NB4 (cell line): ENCODE data around the gene C16orf96.

ENCODE experiments used
- DNase-seq: peaks from one replicate; pipeline ENCODE4 v3.0.0; 2010; ENCODE audit warnings: low read depth
- H3K4me3 ChIP-seq: one replicate; pipeline ENCODE4 v1.5.1; 2011; ENCODE audit warnings: mild to moderate bottlenecking, low read depth, low read length, moderate library complexity
- MYC ChIP-seq: IDR thresholded peaks from 2 replicates; pipeline ENCODE4 v1.6.1; 2011; ENCODE audit warnings: low read depth, low read length
- POLR2A ChIP-seq: IDR thresholded peaks from 2 replicates; pipeline ENCODE4 v1.6.1; 2011; ENCODE audit warnings: mild to moderate bottlenecking; ENCODE audit not compliant: insufficient read length; ENCODE audit errors: extremely low read depth
- TF ChIP-seq, protein P1 (sequence below): IDR thresholded peaks from 2 replicates; pipeline ENCODE4 v1.6.1; 2011; ENCODE audit warnings: low read depth, low read length
- TF ChIP-seq, protein P2 (sequence below): IDR thresholded peaks from one replicate; pipeline ENCODE4 v1.5.1; 2012; ENCODE audit warnings: low read depth, low read length

C16orf96 gene

DNA sequence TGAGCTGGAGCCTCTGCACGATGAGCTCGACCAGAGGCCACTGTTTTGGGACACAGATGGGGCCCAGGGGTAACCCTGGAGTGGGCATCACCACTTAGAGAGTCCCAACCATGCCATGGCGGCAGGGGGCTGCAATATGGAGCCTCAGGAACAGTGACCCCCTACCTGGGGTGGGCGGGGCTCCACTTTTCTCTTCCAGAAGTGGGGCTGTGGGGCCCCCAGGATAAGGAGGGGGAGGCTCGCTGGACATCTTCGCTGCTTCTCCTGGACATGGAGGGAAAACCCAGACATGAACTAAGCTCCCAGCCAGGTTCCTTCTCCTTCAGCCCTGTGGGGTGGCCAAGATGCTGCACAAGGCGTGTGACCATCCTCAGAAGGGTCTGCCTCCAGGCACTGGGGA, 42.3 kb upstream of the C16orf96 start:
- TF ChIP-seq, protein P1, sequence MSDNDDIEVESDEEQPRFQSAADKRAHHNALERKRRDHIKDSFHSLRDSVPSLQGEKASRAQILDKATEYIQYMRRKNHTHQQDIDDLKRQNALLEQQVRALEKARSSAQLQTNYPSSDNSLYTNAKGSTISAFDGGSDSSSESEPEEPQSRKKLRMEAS: no peak
- TF ChIP-seq MYC (no peak), POLR2A (no peak)
- TF ChIP-seq, protein P2, sequence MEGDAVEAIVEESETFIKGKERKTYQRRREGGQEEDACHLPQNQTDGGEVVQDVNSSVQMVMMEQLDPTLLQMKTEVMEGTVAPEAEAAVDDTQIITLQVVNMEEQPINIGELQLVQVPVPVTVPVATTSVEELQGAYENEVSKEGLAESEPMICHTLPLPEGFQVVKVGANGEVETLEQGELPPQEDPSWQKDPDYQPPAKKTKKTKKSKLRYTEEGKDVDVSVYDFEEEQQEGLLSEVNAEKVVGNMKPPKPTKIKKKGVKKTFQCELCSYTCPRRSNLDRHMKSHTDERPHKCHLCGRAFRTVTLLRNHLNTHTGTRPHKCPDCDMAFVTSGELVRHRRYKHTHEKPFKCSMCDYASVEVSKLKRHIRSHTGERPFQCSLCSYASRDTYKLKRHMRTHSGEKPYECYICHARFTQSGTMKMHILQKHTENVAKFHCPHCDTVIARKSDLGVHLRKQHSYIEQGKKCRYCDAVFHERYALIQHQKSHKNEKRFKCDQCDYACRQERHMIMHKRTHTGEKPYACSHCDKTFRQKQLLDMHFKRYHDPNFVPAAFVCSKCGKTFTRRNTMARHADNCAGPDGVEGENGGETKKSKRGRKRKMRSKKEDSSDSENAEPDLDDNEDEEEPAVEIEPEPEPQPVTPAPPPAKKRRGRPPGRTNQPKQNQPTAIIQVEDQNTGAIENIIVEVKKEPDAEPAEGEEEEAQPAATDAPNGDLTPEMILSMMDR: no peak
- DNase-seq: no peak
- H3K4me3 ChIP-seq: no peak overlapping the region

DNA sequence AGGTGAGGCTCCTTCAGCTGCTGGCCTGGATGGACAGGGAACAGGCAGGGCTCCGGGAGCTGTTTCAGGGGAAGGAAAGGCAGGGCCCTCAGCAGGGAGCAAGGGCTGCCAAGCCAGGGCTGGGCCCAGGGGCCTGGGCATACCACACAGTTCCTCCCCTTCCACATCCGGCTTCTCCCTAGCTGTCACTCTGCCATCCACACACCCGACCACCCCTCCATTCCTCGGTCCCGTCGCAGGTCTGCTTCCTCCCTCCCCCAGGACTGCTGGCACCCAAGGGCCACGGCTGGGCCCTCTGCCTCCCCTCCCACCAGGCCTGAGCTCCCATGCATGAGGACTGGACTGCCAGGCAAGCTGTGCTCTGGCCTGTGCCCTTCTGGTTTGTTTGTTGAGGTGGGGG, 41.5 kb upstream of the C16orf96 start:
- no peak overlapping the region for H3K4me3 ChIP-seq
- TF ChIP-seq, protein P1: no peak
- no peak for TF ChIP-seq POLR2A
- no peak for TF ChIP-seq MYC
- TF ChIP-seq, protein P2: no peak
- no peak for DNase-seq

DNA sequence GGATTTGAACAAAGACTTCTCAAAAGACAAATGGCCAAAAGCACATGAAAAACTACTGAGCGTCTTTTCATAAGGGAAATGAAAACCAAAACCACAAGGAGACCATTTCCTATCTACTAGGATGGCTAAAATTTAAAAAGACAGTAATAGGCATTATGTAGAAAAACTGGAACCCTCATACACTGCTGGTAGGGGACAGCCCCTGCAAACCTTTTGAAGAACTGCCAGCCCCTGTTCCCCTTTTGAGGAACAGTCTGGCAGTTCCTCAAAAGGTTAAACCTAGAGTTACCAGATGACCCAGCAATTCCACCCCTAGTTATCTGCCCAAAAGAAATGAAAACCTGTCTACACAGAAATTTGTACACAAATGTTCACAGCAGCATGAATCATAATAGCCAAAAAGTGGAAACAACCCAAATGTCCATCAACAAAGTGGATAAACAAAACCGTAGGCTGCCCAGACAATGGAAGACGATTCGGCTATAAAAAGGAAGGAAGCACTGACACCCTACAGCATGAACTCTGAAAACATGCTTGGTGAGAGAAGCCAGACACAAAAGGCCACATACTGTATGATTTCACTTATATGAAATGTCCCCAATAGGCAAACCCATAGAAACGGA, 40.4 kb upstream of the C16orf96 start:
- DNase-seq: peak; percentile 85
- TF ChIP-seq MYC: no peak
- no peak for TF ChIP-seq POLR2A
- TF ChIP-seq, protein P2: no peak
- TF ChIP-seq, protein P1: no peak

DNA sequence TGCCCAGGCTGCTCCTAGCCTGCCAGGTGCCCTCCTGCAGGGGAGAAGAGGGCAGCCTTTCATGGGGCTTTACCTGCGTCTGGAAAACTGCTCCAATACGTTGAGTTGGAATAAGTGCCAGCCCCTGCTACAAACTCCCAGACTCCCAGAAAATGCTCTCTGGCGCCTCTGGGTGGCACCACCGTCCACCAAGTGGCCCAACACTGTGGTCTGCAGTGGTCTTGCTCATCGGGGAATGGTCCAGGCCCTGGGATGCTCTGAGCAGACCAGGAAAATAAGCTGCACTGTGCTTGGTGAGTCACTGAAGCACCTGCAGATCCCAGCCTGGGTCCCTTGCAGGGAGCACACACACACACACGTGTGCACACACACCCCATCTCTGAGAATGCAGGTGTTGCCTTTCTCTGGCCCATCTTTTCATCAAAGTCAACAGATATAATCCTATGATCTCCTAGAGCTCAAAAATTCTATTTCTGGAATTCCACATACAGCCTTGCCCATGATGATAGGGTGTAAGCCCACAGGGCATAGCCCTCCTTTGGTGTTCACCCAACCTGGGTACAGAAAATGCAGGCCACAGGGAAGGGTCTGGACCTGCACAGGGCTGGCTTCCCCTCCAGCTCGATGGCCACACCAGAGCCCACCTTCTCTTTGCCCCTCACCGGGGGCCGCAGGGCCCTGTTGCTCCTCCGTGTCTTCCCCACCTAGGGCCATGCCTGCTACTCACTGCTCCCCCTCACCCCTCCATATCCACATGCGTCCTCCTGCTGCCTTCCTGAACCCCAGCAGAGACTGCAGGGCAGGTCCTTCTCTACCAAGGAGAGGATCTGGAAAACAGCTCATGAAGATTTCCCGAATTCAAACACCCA, 38.1 kb upstream of the C16orf96 start:
- TF ChIP-seq, protein P2: peak; percentile 57
- TF ChIP-seq, protein P1: no peak
- peak; percentile 52 for DNase-seq
- no peak overlapping the region for H3K4me3 ChIP-seq

More for the DNA sequence above, 40.4 kb upstream of the C16orf96 start:
- H3K4me3 ChIP-seq: peak overlapping the region; percentile 21

DNA sequence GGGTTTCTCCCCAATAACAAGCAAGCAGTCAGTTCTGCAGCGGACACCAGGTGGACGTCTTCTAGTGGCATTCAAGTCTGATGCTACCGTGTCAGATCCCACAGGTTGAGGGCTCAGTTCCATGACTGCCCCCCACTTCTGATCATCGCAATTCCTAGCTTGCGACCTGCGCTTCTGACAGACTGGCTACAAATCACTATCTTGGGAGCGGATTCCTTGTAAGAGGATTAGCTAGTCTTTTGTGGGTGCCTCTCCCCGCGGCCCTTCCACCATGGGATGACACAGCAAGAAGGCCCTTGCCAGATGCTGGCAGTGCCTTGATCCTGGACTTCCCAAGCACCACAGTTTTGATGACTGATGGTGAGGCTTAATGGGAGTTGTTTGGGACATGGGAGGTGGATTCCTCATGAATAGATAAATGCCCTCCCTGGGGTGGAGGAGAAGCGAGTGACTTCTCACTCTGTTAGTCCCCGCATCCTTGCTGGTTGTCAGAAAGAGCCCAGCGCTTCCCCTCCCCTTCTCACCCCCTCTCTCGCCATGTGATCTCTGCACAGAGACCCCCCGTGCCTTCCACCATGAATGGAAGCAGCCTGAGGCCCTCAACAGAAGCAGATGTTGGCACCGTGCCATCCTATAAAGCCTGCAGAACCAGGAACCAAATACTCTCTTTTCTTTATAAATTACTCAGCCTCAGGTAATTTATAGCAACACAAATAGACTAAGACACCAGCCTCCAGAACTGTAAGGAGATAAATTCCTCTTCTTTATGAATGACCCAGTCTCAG, 36.7 kb upstream of the C16orf96 start:
- DNase-seq: no peak
- H3K4me3 ChIP-seq: no peak overlapping the region
- no peak for TF ChIP-seq MYC
- TF ChIP-seq, protein P1: no peak
- TF ChIP-seq, protein P2: no peak
- no peak for TF ChIP-seq POLR2A
